Keratinocyte (primary cell): ENCODE results near the gene GABRD. TPM values are rescaled to one million over a fixed set of nuclear protein-coding genes. Genes with fewer than 3 reads are reported as not detected.
"Not testable (repeated sequence)": the region's sequence is repeated elsewhere in the genome, so short reads cannot be mapped to it uniquely, and the experiment has no call there.

ENCODE experiments used
- DNase-seq: peaks from one replicate; pipeline ENCODE4 v3.0.0-alpha.2; 2011; ENCODE audit warnings: low read depth, missing footprints, low spot score
- FAIRE-seq: peaks from 2 replicates; lab custom pipeline; 2011; peaks lifted over from hg19 to GRCh38; lab: Jason Lieb, UNC
- H2AFZ ChIP-seq: 2 replicates; pipeline ENCODE4 v1.6.0; 2012; ENCODE audit warnings: low read length, control low read depth, inconsistent platforms; ENCODE audit not compliant: control insufficient read depth
- H3K27ac ChIP-seq: 2 replicates; pipeline ENCODE4 v1.5.1; 2011; ENCODE audit warnings: low read length; ENCODE audit not compliant: control insufficient read depth, insufficient read depth
- H3K27me3 ChIP-seq: 3 replicates; pipeline ENCODE4 v1.6.0; 2011; ENCODE audit warnings: low read length; ENCODE audit not compliant: control insufficient read depth, insufficient read depth; ENCODE audit errors: extremely low read depth
- H3K36me3 ChIP-seq, 2 experiments: 2 replicates in 1 of 2; 3 replicates in 1 of 2; pipeline ENCODE4 v1.5.1; 2011; ENCODE audit warnings: low read length in 2 of 2, mild to moderate bottlenecking in 1 of 2; ENCODE audit not compliant: control insufficient read depth in 2 of 2, insufficient read depth in 2 of 2; ENCODE audit errors: extremely low read depth in 1 of 2
- H3K4me1 ChIP-seq: 3 replicates; pipeline ENCODE4 v1.5.1; 2011; ENCODE audit warnings: low read length; ENCODE audit not compliant: control insufficient read depth, insufficient read depth; ENCODE audit errors: extremely low read depth
- H3K4me2 ChIP-seq: 3 replicates; pipeline ENCODE4 v1.6.0; 2011; ENCODE audit warnings: low read depth, low read length; ENCODE audit not compliant: control insufficient read depth, insufficient read depth; ENCODE audit errors: extremely low read depth
- H3K4me3 ChIP-seq, 3 experiments: fragments of 200-600 bp in 1 of 3; sonication (generic) in 1 of 3; 2 replicates in 2 of 3; 3 replicates in 1 of 3; pipeline ENCODE4 v1.5.1; 2011 to 2016; ENCODE audit warnings: low read length in 3 of 3, mild to moderate bottlenecking in 3 of 3, control low read depth in 2 of 3, inconsistent platforms in 1 of 3, low read depth in 1 of 3, mixed read lengths in 1 of 3, mixed run types in 1 of 3, moderate library complexity in 1 of 3; ENCODE audit not compliant: control insufficient read depth in 2 of 3, insufficient read depth in 2 of 3; ENCODE audit errors: extremely low read depth in 1 of 3
- H3K79me2 ChIP-seq: 2 replicates; pipeline ENCODE4 v1.6.0; 2012; ENCODE audit warnings: low read length; ENCODE audit not compliant: control insufficient read depth, insufficient read depth
- H3K9ac ChIP-seq: 3 replicates; pipeline ENCODE4 v1.6.0; 2011; ENCODE audit warnings: low read length; ENCODE audit not compliant: control insufficient read depth, insufficient read depth; ENCODE audit errors: extremely low read depth
- H3K9me1 ChIP-seq: 3 replicates; pipeline ENCODE4 v1.6.0; 2011; ENCODE audit warnings: low read length; ENCODE audit not compliant: control insufficient read depth, insufficient read depth; ENCODE audit errors: extremely low read depth
- H3K9me3 ChIP-seq: 2 replicates; pipeline ENCODE4 v1.5.1; 2012; ENCODE audit warnings: low read depth, low read length; ENCODE audit not compliant: control insufficient read depth
- H4K20me1 ChIP-seq: 3 replicates; pipeline ENCODE4 v1.6.0; 2011; ENCODE audit warnings: low read length; ENCODE audit not compliant: control insufficient read depth, insufficient read depth; ENCODE audit errors: extremely low read depth
- EZH2 ChIP-seq: IDR thresholded peaks from one replicate; pipeline ENCODE4 v1.6.1; 2012; ENCODE audit warnings: inconsistent platforms, mild to moderate bottlenecking, low read length, moderate library complexity
- dilution Hi-C: fragments of 300-500 bp; cut with MboI; formaldehyde crosslinking; loops from one replicate; pipeline ENCODE4 v1.7.0; 2020; ENCODE audit warnings: low sequenced_read_pairs; ENCODE audit not compliant: extremely low pct_ligation_motif_present
- polyA plus RNA-seq, 5 experiments: library from polyadenylated mRNA; depleted of rRNA in 3 of 5; stranded (reverse) in 3 of 5; stranded (forward) in 1 of 5; unstranded in 1 of 5; fragments of >200 nt; gene quantifications; 1 replicate in 1 of 5; 2 replicates in 3 of 5; 3 replicates in 1 of 5; pipeline versions ENCODE4 v1.2.1 to v1.2.3, GENCODE V29; 2011 to 2012; ENCODE audit warnings: missing spikeins in 2 of 5, low read depth in 1 of 5, low replicate concordance in 1 of 5
- TF ChIP-seq, protein P1 (sequence below), 3 experiments: IDR thresholded peaks in 1 of 3; conservative IDR thresholded peaks in 1 of 3; optimal IDR thresholded peaks in 1 of 3; 2 replicates in 2 of 3; 3 replicates in 1 of 3; pipeline versions ENCODE3 to v1.5.1; 2011; ENCODE audit warnings: low read length in 3 of 3, mild to moderate bottlenecking in 3 of 3, moderate library complexity in 2 of 3, control low read depth in 1 of 3, inconsistent platforms in 1 of 3; ENCODE audit not compliant: insufficient read depth in 2 of 3; ENCODE audit errors: extremely low read depth in 1 of 3

Gene GABRD
- polyA plus RNA-seq, 1 donor (not counting 4 experiments of a cell fraction or from before 2014, with no cell fraction given) = not detected

DNA sequence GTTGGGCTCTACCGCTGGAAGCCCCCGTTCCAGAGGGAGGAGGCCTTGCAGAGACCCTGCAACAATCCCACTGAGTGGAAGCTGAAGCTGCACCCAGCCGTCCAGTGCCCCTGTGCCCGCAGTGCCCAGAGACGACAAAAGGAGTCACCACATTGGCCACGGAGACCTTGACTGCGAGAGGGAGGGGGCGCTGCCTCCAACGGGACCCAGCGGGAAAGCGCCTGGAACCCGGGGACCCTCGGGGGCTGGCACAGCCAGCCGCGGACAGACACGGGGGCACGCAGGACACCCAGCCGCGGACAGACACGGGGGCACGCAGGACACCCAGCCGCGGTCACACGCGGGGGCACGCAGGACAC, 38.0 kb upstream of the GABRD start:
- Histone ChIP-seq H3K4me2 (no peak overlapping the region), H3K27ac (no peak overlapping the region), H3K4me3 (no peak overlapping the region), H3K27me3 (peaks cover 5% of the 10 kb centered on the region), H3K4me1 (no peaks in the 10 kb centered on the region), H2AFZ (no peak overlapping the region), H3K9me1 (no peaks in the 10 kb centered on the region), H3K9me3 (peaks cover 11% of the 10 kb centered on the region), H4K20me1 (no peaks in the 10 kb centered on the region), H3K36me3 (no peaks in the 10 kb centered on the region), H3K79me2 (no peaks in the 10 kb centered on the region), H3K9ac (no peak overlapping the region)
- DNase-seq = no peak
- dilution Hi-C loops = no loop called here
- no peak for FAIRE-seq
- no peak for TF ChIP-seq EZH2
- TF ChIP-seq, protein P1, sequence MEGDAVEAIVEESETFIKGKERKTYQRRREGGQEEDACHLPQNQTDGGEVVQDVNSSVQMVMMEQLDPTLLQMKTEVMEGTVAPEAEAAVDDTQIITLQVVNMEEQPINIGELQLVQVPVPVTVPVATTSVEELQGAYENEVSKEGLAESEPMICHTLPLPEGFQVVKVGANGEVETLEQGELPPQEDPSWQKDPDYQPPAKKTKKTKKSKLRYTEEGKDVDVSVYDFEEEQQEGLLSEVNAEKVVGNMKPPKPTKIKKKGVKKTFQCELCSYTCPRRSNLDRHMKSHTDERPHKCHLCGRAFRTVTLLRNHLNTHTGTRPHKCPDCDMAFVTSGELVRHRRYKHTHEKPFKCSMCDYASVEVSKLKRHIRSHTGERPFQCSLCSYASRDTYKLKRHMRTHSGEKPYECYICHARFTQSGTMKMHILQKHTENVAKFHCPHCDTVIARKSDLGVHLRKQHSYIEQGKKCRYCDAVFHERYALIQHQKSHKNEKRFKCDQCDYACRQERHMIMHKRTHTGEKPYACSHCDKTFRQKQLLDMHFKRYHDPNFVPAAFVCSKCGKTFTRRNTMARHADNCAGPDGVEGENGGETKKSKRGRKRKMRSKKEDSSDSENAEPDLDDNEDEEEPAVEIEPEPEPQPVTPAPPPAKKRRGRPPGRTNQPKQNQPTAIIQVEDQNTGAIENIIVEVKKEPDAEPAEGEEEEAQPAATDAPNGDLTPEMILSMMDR (optimal IDR thresholded peaks at IDR 0.05 in 1 of 3, IDR thresholded peaks at IDR 0.05 in 1 of 3, conservative IDR thresholded peaks at IDR 0.05 in 1 of 3; ENCODE audit: extremely low read depth in 1 of 3, insufficient read depth in 2 of 3, low read length in 3 of 3) = no peak

DNA sequence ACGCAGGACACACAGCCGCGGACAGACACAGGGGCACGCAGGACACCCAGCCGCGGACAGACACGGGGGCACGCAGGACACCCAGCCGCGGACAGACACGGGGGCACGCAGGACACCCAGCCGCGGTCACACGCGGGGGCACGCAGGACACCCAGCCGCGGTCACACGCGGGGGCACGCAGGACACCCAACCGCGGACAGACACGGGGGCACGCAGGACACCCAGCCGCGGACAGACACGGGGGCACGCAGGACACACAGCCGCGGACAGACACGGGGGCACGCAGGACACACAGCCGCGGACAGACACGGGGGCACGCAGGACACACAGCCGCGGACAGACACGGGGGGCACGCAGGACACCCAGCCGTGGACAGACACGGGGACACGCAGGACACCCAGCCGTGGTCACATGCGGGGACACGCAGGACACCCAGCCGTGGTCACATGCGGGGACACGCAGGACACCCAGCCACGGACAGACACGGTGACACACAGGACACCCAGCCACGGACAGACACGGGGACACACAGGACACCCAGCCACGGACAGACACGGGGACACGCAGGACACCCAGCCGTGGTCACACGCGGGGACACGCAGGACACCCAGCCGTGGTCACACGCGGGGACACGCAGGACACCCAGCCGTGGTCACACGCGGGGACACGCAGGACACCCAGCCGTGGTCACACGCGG, 37.4 kb upstream of the GABRD start:
- H3K9me1 ChIP-seq, FAIRE-seq, H4K20me1 ChIP-seq, H3K4me3 ChIP-seq, H3K79me2 ChIP-seq, H3K9ac ChIP-seq, H3K4me2 ChIP-seq, dilution Hi-C loops, DNase-seq, H2AFZ ChIP-seq, H3K36me3 ChIP-seq, H3K27me3 ChIP-seq, H3K27ac ChIP-seq, H3K4me1 ChIP-seq: not testable (repeated sequence)
- peaks cover 11% of the 10 kb centered on the region for H3K9me3 ChIP-seq
